HepG2 (cell line): Measurements from ENCODE around the gene CDYL2. TPM values are rescaled to one million over a fixed set of nuclear protein-coding genes. Genes with fewer than 3 reads are reported as not detected.

ENCODE experiments used
- ATAC-seq: fragments of 200-7000 bp; cut with Tn5 transposase; 3 replicates; pipeline ENCODE4 v1.9.1; 2020; ENCODE audit warnings: mild to moderate bottlenecking, moderate library complexity
- BruUV-seq: library from RNA; stranded (reverse); fragments of 400-500 nt; replicated peaks from 2 replicates; lab custom pipeline; 2021; lab: Mats Ljungman, UMichigan
- CTCF ChIA-PET: fragments of 300-600 bp; formaldehyde crosslinking; extraction: SDS; loops from one replicate; lab custom pipeline; 2021; ENCODE audit warnings: low total read pairs, inconsistent platforms, low intra/inter-chr PET ratio; lab: Yijun Ruan, JAX
- POLR2A ChIA-PET: fragments of 350-600 bp; sonication (Branson Sonifier 250); formaldehyde crosslinking; loops from one replicate; lab custom pipeline; 2020; ENCODE audit warnings: antibody characterized with exemption, inconsistent platforms; lab: Yijun Ruan, JAX
- DNase-seq: peaks from one replicate; pipeline ENCODE4 v3.0.0-alpha.2; 2015; ENCODE audit warnings: low spot score
- FAIRE-seq: peaks from 3 replicates; lab custom pipeline; 2011; peaks lifted over from hg19 to GRCh38; lab: Jason Lieb, UNC
- H2AFZ ChIP-seq: one replicate; pipeline ENCODE4 v1.6.1; 2011; ENCODE audit warnings: low read length, inconsistent platforms
- H3K27ac ChIP-seq: fragments of 300-600 bp; 3 replicates; pipeline ENCODE4 v1.8.0; 2011; ENCODE audit warnings: mixed run types, mild to moderate bottlenecking, mixed read lengths, low read length, inconsistent platforms; ENCODE audit not compliant: insufficient read depth; ENCODE audit errors: extremely low read length
- H3K27me3 ChIP-seq, 2 experiments: fragments of 200-600 bp in 1 of 2; 2 replicates in 1 of 2; 3 replicates in 1 of 2; pipeline versions ENCODE4 v1.6.0 to v1.8.0; 2011; ENCODE audit warnings: low read length in 2 of 2, mild to moderate bottlenecking in 2 of 2, moderate library complexity in 2 of 2, inconsistent platforms in 1 of 2; ENCODE audit not compliant: insufficient read depth in 2 of 2, control insufficient read depth in 1 of 2
- H3K36me3 ChIP-seq, 2 experiments: fragments of 200-600 bp in 1 of 2; replicated peaks in 1 of 2; 2 replicates in 1 of 2; 3 replicates in 1 of 2; pipeline versions ENCODE4 v1.5.1 to v1.8.0; 2011; ENCODE audit warnings: low read length in 2 of 2, inconsistent platforms in 1 of 2; ENCODE audit not compliant: insufficient read depth in 2 of 2, control insufficient read depth in 1 of 2
- H3K4me1 ChIP-seq: 2 replicates; pipeline ENCODE4 v1.5.1; 2012; ENCODE audit warnings: low read length, inconsistent platforms; ENCODE audit not compliant: insufficient read depth
- H3K4me2 ChIP-seq: 2 replicates; pipeline ENCODE4 v1.6.0; 2011; ENCODE audit warnings: low read depth, low read length, inconsistent platforms
- H3K4me3 ChIP-seq, 3 experiments: fragments of 200-600 bp in 1 of 3; sonication (generic), shearing (Covaris generic) in 1 of 3; replicated peaks in 1 of 3; 2 replicates each; pipeline ENCODE4 v1.5.1; 2011 to 2016; ENCODE audit warnings: low read length in 3 of 3, inconsistent platforms in 2 of 3, low read depth in 2 of 3, mild to moderate bottlenecking in 2 of 3, control low read depth in 1 of 3, mixed read lengths in 1 of 3; ENCODE audit not compliant: insufficient read depth in 1 of 3
- H3K79me2 ChIP-seq: one replicate; pipeline ENCODE4 v1.6.1; 2011; ENCODE audit warnings: low read length, inconsistent platforms; ENCODE audit not compliant: insufficient read depth
- H3K9ac ChIP-seq: 2 replicates; pipeline ENCODE4 v1.6.0; 2011; ENCODE audit warnings: mild to moderate bottlenecking, low read depth, low read length, inconsistent platforms; ENCODE audit not compliant: insufficient read depth
- H3K9me3 ChIP-seq: 2 replicates; pipeline ENCODE4 v1.5.1; 2012; ENCODE audit warnings: mild to moderate bottlenecking, low read length
- H4K20me1 ChIP-seq: 2 replicates; pipeline ENCODE4 v1.6.0; 2011; ENCODE audit warnings: inconsistent platforms, mild to moderate bottlenecking, low read length, moderate library complexity; ENCODE audit not compliant: insufficient read depth
- ASH2L ChIP-seq: fragments of 300-600, 200-600 bp; sonication (generic); IDR thresholded peaks from 2 replicates; pipeline ENCODE4 v1.7.0; 2017; ENCODE audit warnings: low read depth, mild to moderate bottlenecking, moderate library complexity, mixed read lengths, low read length; ENCODE audit not compliant: insufficient read length
- FOSL2 ChIP-seq: sonication (generic); formaldehyde crosslinking; IDR thresholded peaks from 2 replicates; pipeline ENCODE4 v1.4.0; 2020; ENCODE audit warnings: missing genetic modification reagents
- FOXM1 ChIP-seq: sonication (generic); formaldehyde crosslinking; IDR thresholded peaks from 2 replicates; pipeline ENCODE4 v1.5.0; 2020; ENCODE audit warnings: missing genetic modification reagents
- GABPB1 ChIP-seq: IDR thresholded peaks from 2 replicates; pipeline ENCODE4 v1.6.1; 2016; ENCODE audit warnings: mild to moderate bottlenecking, missing genetic modification reagents, moderate library complexity, missing compliant biosample characterization
- GATAD1 ChIP-seq: IDR thresholded peaks from 2 replicates; pipeline ENCODE4 v1.6.1; 2016; ENCODE audit warnings: missing genetic modification reagents, missing compliant biosample characterization
- HNRNPLL ChIP-seq: fragments of 200-400 bp; formaldehyde crosslinking; IDR thresholded peaks from 2 replicates; pipeline ENCODE4 v1.6.1; 2017; ENCODE audit warnings: mild to moderate bottlenecking, low read depth, low read length; ENCODE audit not compliant: poor library complexity, severe bottlenecking
- KDM5A ChIP-seq: fragments of 200-600 bp; sonication (generic); IDR thresholded peaks from 2 replicates; pipeline ENCODE4 v1.7.0; 2018; ENCODE audit warnings: antibody characterized with exemption, mild to moderate bottlenecking, low read length, borderline replicate concordance
- NFRKB ChIP-seq: fragments of 450-650 bp; IDR thresholded peaks from 2 replicates; pipeline ENCODE4 v1.6.1; 2017
- PHF8 ChIP-seq: sonication (generic); formaldehyde crosslinking; IDR thresholded peaks from 2 replicates; pipeline ENCODE4 v1.5.0; 2020; ENCODE audit warnings: missing genetic modification reagents
- ZC3H13 ChIP-seq: sonication (generic); formaldehyde crosslinking; IDR thresholded peaks from 2 replicates; pipeline ENCODE4 v1.8.1; 2023; ENCODE audit warnings: mild to moderate bottlenecking, missing genetic modification reagents, moderate library complexity
- ZNF557 ChIP-seq: sonication (generic); formaldehyde crosslinking; IDR thresholded peaks from 2 replicates; pipeline ENCODE4 v1.4.0; 2020; ENCODE audit warnings: missing genetic modification reagents
- ZNF644 ChIP-seq: IDR thresholded peaks from 2 replicates; pipeline ENCODE4 v1.6.1; 2016; ENCODE audit warnings: low read depth
- ZNF7 ChIP-seq: IDR thresholded peaks from 2 replicates; pipeline ENCODE4 v1.6.1; 2016; ENCODE audit warnings: missing biosample characterization, missing genetic modification reagents
- ZNF746 ChIP-seq: sonication (generic); formaldehyde crosslinking; IDR thresholded peaks from 2 replicates; pipeline ENCODE4 v1.8.0; 2022; ENCODE audit warnings: mild to moderate bottlenecking, missing genetic modification reagents
- WGBS: methylation state at CpG from one replicate; pipeline ENCODE4 v1.1.6; 2017; ENCODE audit warnings: low lambda C conversion rate; 5-methylcytosine and 5-hydroxymethylcytosine counted together
- in situ Hi-C: cut with HindIII; loops from 2 replicates; pipeline ENCODE4 v1.10.0; 2017; ENCODE audit warnings: low pct_unique_long_range_greater_than_20kb; ENCODE audit not compliant: extremely low pct_ligation_motif_present
- intact Hi-C: fragments of 100-400 bp; cut with micrococcal nuclease; formaldehyde crosslinking; loops from one replicate; pipeline ENCODE4 v1.10.0; 2022; ENCODE audit not compliant: unreplicated experiment
- polyA plus RNA-seq, 8 experiments: library from polyadenylated mRNA; depleted of rRNA in 3 of 8; stranded (reverse) in 7 of 8; unstranded in 1 of 8; fragments of >200 nt; fragmentation: Illumina TruSeq in 4 of 8; extraction: Trizol in 4 of 8; gene quantifications; 2 replicates each; pipeline versions ENCODE4 v1.2.1 to v1.2.3, GENCODE V29; 2011 to 2016; ENCODE audit warnings: low read depth in 4 of 8, missing spikeins in 1 of 8, mixed read lengths in 1 of 8; ENCODE audit not compliant: insufficient read depth in 1 of 8
- total RNA-seq, 5 experiments: library from RNA; depleted of rRNA; stranded (reverse); fragments of >200 nt; fragmentation: Illumina TruSeq; extraction: Trizol; gene quantifications; 2 replicates each; pipeline ENCODE4 v1.2.3, GENCODE V29; 2016; ENCODE audit warnings: low read depth in 1 of 5
- TF ChIP-seq, protein P1 (sequence below): sonication (generic); formaldehyde crosslinking; IDR thresholded peaks from 2 replicates; pipeline ENCODE4 v1.4.0; 2020; ENCODE audit warnings: missing genetic modification reagents, low read depth, mild to moderate bottlenecking, borderline replicate concordance
- TF ChIP-seq, protein P2 (sequence below): sonication (generic); formaldehyde crosslinking; conservative IDR thresholded peaks from 2 replicates; pipeline ENCODE4 v1.4.0; 2020; ENCODE audit warnings: missing genetic modification reagents

Gene CDYL2
- total and polyA plus RNA-seq, 2 of the 13 experiments (the other 11 are each of a cell fraction or from before 2014, with no cell fraction given), result 0.07 to 0.35 TPM

DNA sequence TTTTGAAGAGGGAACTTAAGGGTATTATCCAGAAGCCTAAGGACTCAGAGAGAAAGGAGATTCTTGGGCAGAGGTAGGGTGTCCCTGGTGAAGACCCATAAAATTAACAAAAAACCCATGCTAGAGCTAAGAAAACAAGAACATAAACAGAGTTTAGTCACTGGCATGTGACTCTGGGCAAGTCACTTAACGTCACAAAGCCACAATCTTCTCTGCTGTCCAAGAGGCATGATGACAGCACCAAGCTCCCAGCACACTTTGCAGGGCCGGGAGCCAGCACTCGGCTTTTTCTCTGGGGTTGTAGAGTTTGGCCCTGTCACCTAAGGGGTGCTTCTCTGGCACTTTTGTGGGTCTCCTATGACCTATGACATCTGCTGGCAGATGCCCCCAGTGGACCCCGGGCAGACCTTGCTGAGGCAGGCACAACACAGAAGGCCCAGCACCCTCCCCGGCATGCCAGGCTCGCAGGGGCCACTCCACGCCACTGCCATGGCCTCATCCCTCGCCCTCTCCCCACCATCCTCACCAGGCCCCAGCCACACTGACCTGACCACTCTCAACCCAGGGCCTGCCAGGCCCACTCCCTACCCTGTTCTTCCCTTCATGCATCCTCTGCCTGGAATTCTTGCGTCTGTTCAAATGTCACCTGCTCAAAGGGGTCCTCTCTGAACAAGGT lies 193.8 kb downstream of the CDYL2 start:
- POLR2A ChIA-PET, result no interaction called here
- Histone ChIP-seq H3K9me3 (no peaks in the 10 kb centered on the region), H3K27ac (no peak overlapping the region), H3K27me3 (no peaks in the 10 kb centered on the region), H3K4me1 (no peaks in the 10 kb centered on the region), H2AFZ (no peak overlapping the region), H3K4me3 (no peak overlapping the region), H4K20me1 (no peaks in the 10 kb centered on the region), H3K79me2 (no peaks in the 10 kb centered on the region), H3K9ac (no peak overlapping the region), H3K36me3 (no peaks in the 10 kb centered on the region), H3K4me2 (no peak overlapping the region)
- no TSS peak for BruUV-seq
- FAIRE-seq (no peak), ATAC-seq (peak; percentile 30; the same call in 1 of the 3 replicates), DNase-seq (no peak)
- 27% methylated on average over 7 of the region's 9 CpGs for WGBS
- CTCF ChIA-PET, result no interaction called here
- intact Hi-C loops, result no loop called here
- in situ Hi-C loops, result no loop called here
- TF ChIP-seq NFRKB, result no peak
- TF ChIP-seq, all 625 proteins: peak for 0

DNA sequence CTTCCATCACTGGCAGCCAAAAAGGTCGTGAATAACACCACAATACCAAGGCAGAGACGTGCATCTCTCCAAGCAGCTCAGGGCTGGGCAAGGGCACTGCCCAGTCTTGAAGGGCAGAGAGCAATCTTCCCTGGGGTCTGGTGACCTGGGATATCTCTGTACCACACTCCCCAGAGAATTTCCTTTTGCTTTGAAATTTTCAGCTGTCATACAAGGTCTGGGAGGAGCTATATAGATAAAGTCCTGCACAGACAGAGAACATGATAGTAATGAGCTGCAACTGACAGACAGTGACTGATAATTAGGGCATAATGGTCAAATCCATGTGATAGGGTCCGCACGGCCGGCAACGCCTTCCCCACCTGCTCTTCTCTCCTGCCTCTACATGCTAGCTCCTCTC lies 195.5 kb downstream of the CDYL2 start:
- no peaks in the 10 kb centered on the region for H3K9me3 ChIP-seq
- no peak overlapping the region for H3K4me2 ChIP-seq
- no peak overlapping the region for H3K27ac ChIP-seq
- in situ Hi-C loops, result no loop called here
- H2AFZ ChIP-seq, result no peak overlapping the region
- H3K79me2 ChIP-seq, result no peaks in the 10 kb centered on the region
- H3K4me1 ChIP-seq, result no peaks in the 10 kb centered on the region
- no peak overlapping the region for H3K9ac ChIP-seq
- no peak overlapping the region for H3K4me3 ChIP-seq
- intact Hi-C loops, result no loop called here
- no peak for TF ChIP-seq ZNF746 (CRISPR knock-in tag)
- TF ChIP-seq FOSL2 (CRISPR knock-in tag), result no peak
- TF ChIP-seq, protein P1, sequence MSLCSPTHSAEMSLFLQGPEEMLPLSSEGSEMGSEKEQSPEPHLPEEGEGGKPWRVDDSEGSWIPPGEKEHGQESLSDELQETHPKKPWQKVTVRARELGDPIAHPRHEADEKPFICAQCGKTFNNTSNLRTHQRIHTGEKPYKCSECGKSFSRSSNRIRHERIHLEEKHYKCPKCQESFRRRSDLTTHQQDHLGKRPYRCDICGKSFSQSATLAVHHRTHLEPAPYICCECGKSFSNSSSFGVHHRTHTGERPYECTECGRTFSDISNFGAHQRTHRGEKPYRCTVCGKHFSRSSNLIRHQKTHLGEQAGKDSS (CRISPR knock-in tag), result no peak
- TF ChIP-seq ASH2L, result no peak
- no peak for TF ChIP-seq HNRNPLL
- TF ChIP-seq ZNF557 (CRISPR knock-in tag), result no peak
- no peak for TF ChIP-seq FOXM1 (CRISPR knock-in tag)
- TF ChIP-seq, protein P2, sequence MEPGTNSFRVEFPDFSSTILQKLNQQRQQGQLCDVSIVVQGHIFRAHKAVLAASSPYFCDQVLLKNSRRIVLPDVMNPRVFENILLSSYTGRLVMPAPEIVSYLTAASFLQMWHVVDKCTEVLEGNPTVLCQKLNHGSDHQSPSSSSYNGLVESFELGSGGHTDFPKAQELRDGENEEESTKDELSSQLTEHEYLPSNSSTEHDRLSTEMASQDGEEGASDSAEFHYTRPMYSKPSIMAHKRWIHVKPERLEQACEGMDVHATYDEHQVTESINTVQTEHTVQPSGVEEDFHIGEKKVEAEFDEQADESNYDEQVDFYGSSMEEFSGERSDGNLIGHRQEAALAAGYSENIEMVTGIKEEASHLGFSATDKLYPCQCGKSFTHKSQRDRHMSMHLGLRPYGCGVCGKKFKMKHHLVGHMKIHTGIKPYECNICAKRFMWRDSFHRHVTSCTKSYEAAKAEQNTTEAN (CRISPR knock-in tag), result no peak
- TF ChIP-seq GATAD1, result no peak
- TF ChIP-seq ZNF644 (CRISPR knock-in tag), result no peak
- no peak for TF ChIP-seq KDM5A
- TF ChIP-seq GABPB1, result no peak
- TF ChIP-seq ZNF7 (CRISPR knock-in tag), result no peak
- TF ChIP-seq PHF8 (CRISPR knock-in tag), result no peak
- no peak for TF ChIP-seq ZC3H13 (CRISPR knock-in tag)
- 24% methylated on average over 6 of the region's 6 CpGs for WGBS
- no peaks in the 10 kb centered on the region for H4K20me1 ChIP-seq
- FAIRE-seq (no peak), DNase-seq (no peak), ATAC-seq (no peak)
- ChIA-PET POLR2A (no interaction called here), CTCF (no interaction called here)
- H3K27me3 ChIP-seq, result no peaks in the 10 kb centered on the region
- no TSS peak for BruUV-seq
- no peaks in the 10 kb centered on the region for H3K36me3 ChIP-seq
